Natural killer cell (primary cell): ENCODE results near the gene DGKA. TPM values are rescaled to one million over a fixed set of nuclear protein-coding genes. Genes with fewer than 3 reads are reported as not detected.

Experiments used
- ATAC-seq, 3 donors: fragments of 150-1000 bp in 2 of 3; fragments of 200-7000 bp in 1 of 3; cut with Tn5 transposase; 1 replicate in 1 of 3; 2 replicates in 2 of 3; pipeline ENCODE4 v1.10.0; 2021; ENCODE audit warnings: mild to moderate bottlenecking in 2 of 3, moderate library complexity in 2 of 3
- DNase-seq, 2 donors: peaks; one replicate each; pipeline versions ENCODE4 v3.0.0 to v3.0.0-alpha.2; 2013 to 2021; ENCODE audit warnings: mixed read lengths in 1 of 2
- H3K27ac ChIP-seq: one replicate; pipeline ENCODE4 v1.5.1; 2013; ENCODE audit warnings: mild to moderate bottlenecking, low read length
- H3K27me3 ChIP-seq: one replicate; pipeline ENCODE4 v1.6.1; 2013; ENCODE audit warnings: low read length; ENCODE audit not compliant: control insufficient read depth, insufficient read depth
- H3K36me3 ChIP-seq: one replicate; pipeline ENCODE4 v1.6.1; 2013; ENCODE audit warnings: low read length; ENCODE audit not compliant: control insufficient read depth, insufficient read depth
- H3K4me1 ChIP-seq: one replicate; pipeline ENCODE4 v1.6.1; 2013; ENCODE audit warnings: low read length; ENCODE audit not compliant: control insufficient read depth, insufficient read depth
- H3K4me3 ChIP-seq: one replicate; pipeline ENCODE4 v1.5.1; 2013; ENCODE audit warnings: low read length
- H3K9me3 ChIP-seq: one replicate; pipeline ENCODE4 v1.6.1; 2013; ENCODE audit warnings: low read length; ENCODE audit not compliant: control insufficient read depth, insufficient read depth
- H3K27ac Mint-ChIP-seq, 2 donors: one replicate each; pipeline ENCODE4 v1.8.0; 2022; ENCODE audit warnings: mild to moderate bottlenecking in 2 of 2, mixed read lengths in 2 of 2, moderate library complexity in 1 of 2
- H3K27me3 Mint-ChIP-seq, 2 donors: one replicate each; pipeline ENCODE4 v1.8.0; 2022; ENCODE audit warnings: low read depth in 2 of 2, mixed read lengths in 2 of 2
- H3K36me3 Mint-ChIP-seq: one replicate; pipeline ENCODE4 v1.8.0; 2022; ENCODE audit warnings: mixed read lengths
- H3K4me1 Mint-ChIP-seq, 2 donors: one replicate each; pipeline ENCODE4 v1.8.0; 2022; ENCODE audit warnings: mixed read lengths in 2 of 2
- H3K4me3 Mint-ChIP-seq: one replicate; pipeline ENCODE4 v1.8.0; 2022; ENCODE audit warnings: mild to moderate bottlenecking, moderate library complexity, mixed read lengths
- H3K9me3 Mint-ChIP-seq, 2 donors: one replicate each; pipeline ENCODE4 v1.8.0; 2022; ENCODE audit warnings: mixed read lengths in 2 of 2
- CTCF ChIP-seq: fragments of 200-600 bp; IDR thresholded peaks from one replicate; pipeline ENCODE4 v1.8.0; 2022; ENCODE audit warnings: antibody characterized with exemption
- WGBS: methylation state at CpG from one replicate; pipeline ENCODE4 v1.1.7; 2013; ENCODE audit warnings: missing lambda C conversion rate; ENCODE audit not compliant: insufficient coverage; 5-methylcytosine and 5-hydroxymethylcytosine counted together
- intact Hi-C: fragments of 100-400 bp; cut with micrococcal nuclease; formaldehyde crosslinking; loops from one replicate; pipeline ENCODE4 v1.14.2; 2022
- total RNA-seq, 4 donors: library from RNA; stranded (reverse); fragments of 120-200 nt in 1 of 4; gene quantifications; one replicate each; pipeline versions ENCODE4 v1.2.3 to v1.2.4, GENCODE V29; 2013 to 2022

DGKA gene
- total RNA-seq, 3 donors from 2014 or later (not counting 1 experiment from before 2014, with no cell fraction given) = 137 to 145 (median 142) TPM

- Mint-ChIP-seq H3K4me3 (no peak overlapping the region), H3K36me3 (peaks cover 19% of the 10 kb centered on the region), H3K9me3 (no peaks in the 10 kb centered on the region), H3K4me1 (peaks cover 10 to 12% of the 10 kb centered on the region in 2 donors), H3K27me3 (no peaks in the 10 kb centered on the region), H3K27ac (peak overlapping the region in 1 of 2 donors; percentile 33)
- H3K9me3 ChIP-seq = no peaks in the 10 kb centered on the region
- intact Hi-C loops = loop anchor here (1.0 kb wide), 2 partner anchors 13 to 202 kb away; partner anchors contain the start of gene PYM1
- ATAC-seq (peak; percentile 97 to 99 (median 99)), DNase-seq (peak; percentile 76 to 93)
- no peak overlapping the region for H3K4me3 ChIP-seq
- H3K4me1 ChIP-seq = peaks cover 11% of the 10 kb centered on the region
- 23% methylated on average over 18 of the region's 18 CpGs for WGBS
- H3K36me3 ChIP-seq = peaks cover 72% of the 10 kb centered on the region
- H3K27me3 ChIP-seq = no peaks in the 10 kb centered on the region
- H3K27ac ChIP-seq = peak overlapping the region; percentile 16
- TF ChIP-seq CTCF = peak; percentile 82
These were observed 9.2 kb downstream of the DGKA start for GRCh38 chr12:55940065-55940732.

- H3K27ac Mint-ChIP-seq = no peak overlapping the region
- intact Hi-C loops = no loop called here
- Histone ChIP-seq H3K9me3 (no peaks in the 10 kb centered on the region), H3K36me3 (peaks cover 78% of the 10 kb centered on the region), H3K27me3 (no peaks in the 10 kb centered on the region), H3K4me3 (no peak overlapping the region), H3K27ac (no peak overlapping the region), H3K4me1 (peaks cover 11% of the 10 kb centered on the region)
- no peak overlapping the region for H3K4me3 Mint-ChIP-seq
- ATAC-seq (no peak), DNase-seq (no peak)
- no peaks in the 10 kb centered on the region for H3K27me3 Mint-ChIP-seq
- WGBS = 96% methylated on average over 2 of the region's 4 CpGs
- no peaks in the 10 kb centered on the region for H3K9me3 Mint-ChIP-seq
- TF ChIP-seq CTCF = no peak
- H3K36me3 Mint-ChIP-seq = peaks cover 19% of the 10 kb centered on the region
- H3K4me1 Mint-ChIP-seq = peaks cover 10 to 12% of the 10 kb centered on the region in 2 donors
These were observed 11.1 kb downstream of the DGKA start for GRCh38 chr12:55942055-55942454.

GRCh38 chr12:55942577-55943136 lies 11.7 kb downstream of the DGKA start:
- Histone ChIP-seq H3K27me3 (no peaks in the 10 kb centered on the region), H3K4me3 (no peak overlapping the region), H3K9me3 (no peaks in the 10 kb centered on the region), H3K4me1 (peaks cover 11% of the 10 kb centered on the region), H3K36me3 (peaks cover 80% of the 10 kb centered on the region), H3K27ac (no peak overlapping the region)
- WGBS = 96% methylated on average over 1 of the region's 1 CpG
- no peaks in the 10 kb centered on the region for H3K27me3 Mint-ChIP-seq
- H3K27ac Mint-ChIP-seq = no peak overlapping the region
- intact Hi-C loops = no loop called here
- ATAC-seq = no peak
- H3K9me3 Mint-ChIP-seq = no peaks in the 10 kb centered on the region
- H3K4me1 Mint-ChIP-seq = peaks cover 10 to 12% of the 10 kb centered on the region in 2 donors
- peaks cover 19% of the 10 kb centered on the region for H3K36me3 Mint-ChIP-seq
- H3K4me3 Mint-ChIP-seq = no peak overlapping the region
- no peak for TF ChIP-seq CTCF
- no peak for DNase-seq
